ENCODE data around the gene RP2.

RP2 gene

DNA sequence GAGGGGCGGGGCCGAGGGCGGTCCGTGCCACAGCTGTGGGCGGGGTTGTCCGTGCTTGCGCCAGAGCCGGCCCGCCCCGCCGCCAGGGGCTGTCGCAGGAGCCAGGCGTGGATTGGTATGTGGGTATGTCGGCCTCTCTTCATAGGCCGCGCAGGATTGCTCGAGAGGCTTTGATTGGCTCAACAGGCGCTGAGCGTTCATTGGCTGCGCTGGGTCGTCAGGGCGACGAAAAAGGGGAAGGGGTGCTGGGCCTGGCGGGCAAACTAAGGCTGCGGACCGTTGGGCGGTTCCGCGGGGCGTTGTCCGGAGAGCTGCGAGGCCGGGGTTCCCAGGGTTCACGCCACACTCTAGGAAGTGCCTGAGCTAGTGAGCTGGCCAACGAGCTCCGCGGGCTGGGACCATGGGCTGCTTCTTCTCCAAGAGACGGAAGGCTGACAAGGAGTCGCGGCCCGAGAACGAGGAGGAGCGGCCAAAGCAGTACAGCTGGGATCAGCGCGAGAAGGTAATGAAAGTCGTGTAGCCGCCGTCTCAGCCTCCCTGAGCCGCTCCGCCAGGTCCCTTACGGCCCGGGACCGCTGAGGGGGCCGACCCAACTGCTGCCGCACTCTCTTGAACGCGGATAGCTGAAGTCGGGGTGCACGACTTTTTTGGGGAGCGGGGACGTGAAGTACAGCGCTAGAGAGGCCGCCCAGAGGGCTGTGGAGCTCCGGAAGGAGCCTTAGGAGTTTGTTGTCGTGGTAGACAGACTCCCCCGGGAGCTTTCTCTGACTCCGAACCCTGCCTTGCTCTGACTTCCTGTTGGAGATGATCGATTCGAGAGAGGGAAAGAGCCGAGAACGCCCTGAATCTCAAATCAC is at the start of gene RP2:
TSS of gene RP2 (plus strand) at position 343 of the 857 bp plus-strand sequence. CDS start at position 401, 58 bp downstream.
- DNase-seq: peak; percentile 98

DNA sequence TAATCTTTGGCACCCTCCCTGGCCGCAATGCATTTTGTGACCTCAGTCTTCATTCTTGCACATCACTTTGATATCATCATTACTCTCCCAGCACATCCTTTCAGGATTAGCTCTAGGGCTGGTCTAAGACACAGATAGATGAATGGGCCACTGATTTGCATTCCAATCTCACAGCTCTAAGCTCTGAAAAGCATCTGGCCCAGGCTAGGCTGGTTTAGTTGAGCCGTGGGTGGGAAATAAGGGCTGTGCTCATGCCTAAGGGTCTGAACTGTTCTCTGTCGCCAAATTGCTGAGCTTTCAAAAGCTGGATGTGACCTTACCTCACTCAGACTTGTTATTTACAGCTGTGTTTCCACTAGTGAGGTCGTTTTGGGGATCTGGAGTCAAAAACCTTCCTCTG is 47.9 kb upstream of the RP2 start:
- DNase-seq: no peak

DNA sequence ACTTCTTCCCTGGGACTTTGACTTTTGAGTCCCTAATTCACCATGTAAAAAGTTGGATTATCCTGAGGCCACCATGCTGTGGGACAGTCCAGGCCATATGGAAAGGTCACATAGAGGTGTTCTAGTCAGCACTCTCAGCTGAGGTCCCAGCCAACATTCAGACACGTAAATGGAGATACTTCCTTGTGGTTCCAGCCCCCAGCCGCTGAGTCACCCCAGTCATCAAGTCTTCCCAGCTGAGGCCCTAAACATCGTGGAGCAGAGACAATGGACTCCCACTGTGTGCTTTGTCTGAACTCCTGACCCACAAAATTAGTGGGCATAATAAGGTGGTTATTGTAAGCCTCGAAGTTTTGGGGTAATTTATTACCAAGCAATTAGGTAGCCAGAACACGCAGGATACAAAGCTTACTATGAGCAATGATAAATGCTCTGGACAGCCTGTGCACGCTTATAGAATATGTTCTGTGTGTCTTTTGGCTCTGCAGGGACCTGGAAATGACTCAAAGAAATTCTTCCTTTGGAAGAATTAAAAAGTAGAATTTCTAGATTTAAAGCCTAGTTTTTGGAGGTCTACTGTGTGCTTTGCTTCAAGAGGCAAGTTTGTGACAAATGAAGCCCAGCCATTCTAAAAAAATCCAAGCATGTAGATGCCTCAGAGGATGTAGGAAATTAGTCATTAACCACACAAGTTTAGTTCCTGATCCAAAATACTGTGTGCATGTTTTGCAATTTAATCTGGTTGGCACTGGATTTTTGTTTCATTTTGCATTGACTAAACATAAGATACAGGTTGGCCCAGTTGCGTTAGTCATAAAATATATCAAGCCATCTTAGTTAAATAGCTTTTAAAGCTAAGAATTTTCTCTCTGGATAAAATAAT is 44.7 kb upstream of the RP2 start:
- peak; percentile 57 for DNase-seq

DNA sequence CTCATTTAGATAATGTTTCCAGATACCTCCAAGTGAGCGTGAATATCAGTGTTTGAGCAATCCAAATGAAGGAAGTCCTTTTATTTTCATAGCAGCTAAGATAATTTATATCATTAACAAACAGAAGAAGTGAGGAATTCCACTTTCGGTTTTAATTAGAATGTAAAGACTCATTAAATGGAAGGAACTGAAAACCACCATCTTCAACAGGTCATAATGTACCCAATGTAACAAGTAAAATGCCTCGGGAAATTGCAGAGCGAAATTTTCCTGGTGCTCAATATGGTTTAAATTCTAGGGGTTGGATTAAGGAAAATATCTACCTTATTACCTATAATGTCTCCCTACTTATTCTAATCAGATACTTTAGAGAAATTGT is 44.0 kb upstream of the RP2 start:
- DNase-seq: no peak

DNA sequence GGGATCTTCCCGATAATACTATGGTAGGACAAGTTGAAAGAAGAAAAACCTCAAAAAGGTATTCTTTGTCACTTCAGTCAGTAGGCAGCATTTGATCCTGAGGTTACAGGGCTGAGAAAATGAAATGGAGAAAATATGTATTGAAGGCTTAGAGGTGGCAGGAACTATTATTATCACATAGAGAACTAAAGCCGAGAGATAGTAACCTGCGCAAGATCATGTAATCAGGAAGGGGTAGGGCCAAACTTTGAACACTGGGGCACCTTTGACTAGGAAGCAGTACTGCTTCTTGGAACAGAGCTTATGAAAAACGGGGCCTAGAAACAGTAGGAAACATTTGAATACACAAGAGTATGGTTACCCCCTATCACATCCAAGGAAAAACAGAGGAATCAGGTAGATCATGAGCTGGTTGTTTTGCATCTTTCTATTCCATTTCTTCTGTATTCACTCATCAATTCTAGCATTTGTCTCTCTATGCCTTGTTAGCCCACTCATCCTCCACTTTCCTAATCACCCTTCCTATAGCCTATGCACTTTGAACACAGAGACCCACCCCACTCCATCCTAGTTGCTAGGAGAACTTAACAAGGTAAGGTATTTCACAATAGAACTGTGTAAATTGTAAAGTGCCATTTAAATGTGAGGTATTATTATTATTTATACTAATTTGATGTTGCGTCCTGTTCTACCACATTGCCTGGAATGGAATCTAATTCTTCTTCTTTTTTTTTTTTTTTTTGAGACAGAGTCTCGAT is 43.3 kb upstream of the RP2 start:
- no peak for DNase-seq

DNA sequence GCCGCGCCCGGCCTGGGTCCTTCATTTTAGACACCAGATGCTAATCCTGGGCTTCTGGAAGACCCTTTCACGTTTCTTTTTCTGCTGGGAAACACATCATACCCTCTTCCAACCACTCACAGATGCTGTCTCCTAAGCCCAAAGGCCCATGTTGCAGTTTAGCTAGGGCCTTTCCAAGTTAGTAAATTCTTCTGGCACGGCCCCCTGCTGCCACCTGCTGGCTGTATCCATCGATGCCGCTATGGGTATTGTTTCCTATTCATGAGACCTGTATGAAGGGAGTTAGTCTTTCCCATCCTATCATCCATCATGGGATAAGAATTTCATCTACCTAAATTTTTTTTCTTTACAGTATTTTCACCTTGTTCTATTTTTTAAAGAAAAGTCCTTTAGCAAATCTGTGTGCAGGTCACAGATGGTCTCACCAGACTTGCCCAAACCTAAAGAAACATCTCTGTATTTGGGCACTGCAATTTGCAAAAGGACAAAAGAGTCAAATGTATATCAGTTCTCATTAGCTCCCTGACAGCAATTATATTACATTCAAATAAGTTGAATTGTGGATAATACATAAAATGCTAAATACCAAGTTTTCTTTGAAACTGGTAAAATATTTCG is 40.2 kb upstream of the RP2 start:
- DNase-seq: peak; percentile 79

DNA sequence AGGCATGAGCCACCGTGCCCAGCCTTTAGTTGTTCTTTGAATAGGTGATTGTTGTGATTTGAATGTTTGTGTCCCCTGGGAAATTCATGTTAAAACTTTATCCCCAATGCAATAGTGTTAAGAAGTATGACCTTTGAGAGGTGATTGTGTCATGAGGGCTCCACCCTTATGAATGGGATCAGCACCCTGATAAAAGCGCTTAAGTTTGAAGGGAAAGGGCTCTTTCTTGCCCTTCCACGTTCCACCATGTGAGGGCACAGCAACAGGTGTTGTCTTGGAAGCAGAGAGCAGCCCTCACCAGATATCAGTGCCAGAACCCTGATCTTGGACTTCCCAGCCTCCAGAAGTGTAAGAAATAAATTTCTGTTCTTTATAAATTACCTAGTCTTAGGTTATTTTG is 33.7 kb upstream of the RP2 start:
- DNase-seq: no peak

DNA sequence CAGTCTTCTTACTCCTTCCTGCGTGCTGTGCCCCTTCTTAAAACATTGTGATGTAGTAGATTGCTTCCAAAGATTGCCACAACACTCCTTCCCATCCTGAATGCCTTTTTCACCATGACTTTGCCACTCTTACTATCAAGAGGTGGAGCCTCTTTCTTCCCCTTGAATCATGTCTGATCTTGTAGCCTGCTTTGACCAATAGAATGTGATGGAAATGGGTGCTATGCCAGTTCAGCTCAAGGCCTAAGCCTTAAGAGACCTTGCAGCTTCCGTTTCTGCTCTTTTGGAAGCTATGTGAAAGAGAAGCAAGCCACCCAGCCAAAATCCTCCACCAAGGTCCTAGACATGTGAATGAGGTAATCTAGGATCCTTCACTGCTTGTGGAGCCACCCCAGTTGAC is 31.6 kb upstream of the RP2 start:
- no peak for DNase-seq

DNA sequence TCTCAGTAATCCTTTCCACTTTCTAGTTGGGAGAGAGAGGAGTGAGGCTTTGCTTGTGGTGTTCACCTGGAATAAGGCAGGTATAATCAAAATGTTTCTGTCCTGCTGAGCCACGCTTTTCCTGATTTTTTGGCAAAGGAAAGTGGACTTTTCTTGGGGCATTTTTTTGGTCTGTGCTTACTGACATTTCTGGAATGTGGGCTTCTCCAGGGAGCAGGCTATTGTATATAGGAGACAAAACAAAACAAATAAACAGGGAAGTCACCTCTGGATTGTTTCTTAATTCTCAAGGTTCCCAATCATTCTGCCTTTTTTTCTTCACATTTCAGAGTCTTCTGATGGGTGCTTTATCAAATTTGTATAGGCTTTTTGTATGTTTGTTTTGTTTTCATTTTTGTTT is 25.7 kb upstream of the RP2 start:
- no peak for DNase-seq

DNA sequence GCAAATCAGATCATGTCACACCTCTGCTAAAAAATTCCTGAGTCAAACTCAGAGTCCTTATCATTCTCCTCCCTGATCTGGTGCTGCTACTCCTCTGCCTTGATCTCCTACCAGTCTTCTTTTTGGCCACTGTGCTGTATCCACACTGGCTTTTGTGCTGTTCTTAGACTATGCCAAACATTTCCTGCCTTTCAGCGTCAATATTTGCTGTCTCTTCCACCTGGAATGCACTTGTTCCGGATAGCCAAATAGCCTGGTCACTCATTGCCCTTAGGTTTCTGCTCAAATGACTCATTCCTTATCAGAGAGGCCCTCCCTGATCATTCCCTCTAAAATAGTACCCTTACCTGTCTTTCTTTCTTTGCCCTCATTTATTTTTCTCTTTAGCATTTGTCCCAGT is 24.4 kb upstream of the RP2 start:
- no peak for DNase-seq

DNA sequence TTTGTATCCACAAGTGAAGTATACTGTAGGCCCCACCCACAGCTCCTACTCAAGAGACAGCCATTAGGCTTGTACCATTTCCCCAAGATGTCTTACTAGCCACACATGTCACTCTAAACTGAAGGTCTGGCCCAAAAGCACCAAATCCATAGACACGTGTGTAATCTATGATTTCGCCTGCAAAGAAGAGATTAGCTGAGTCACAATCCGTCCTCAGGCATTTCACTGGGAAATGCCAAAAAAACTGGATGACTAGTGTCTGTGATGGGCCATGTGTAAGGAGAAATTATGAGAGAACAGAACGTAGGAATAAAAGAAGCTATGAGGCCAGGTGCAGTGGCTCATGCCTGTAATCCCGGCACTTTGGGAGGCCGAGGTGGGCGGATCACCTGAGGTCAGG is 21.9 kb upstream of the RP2 start:
- DNase-seq: no peak

DNA sequence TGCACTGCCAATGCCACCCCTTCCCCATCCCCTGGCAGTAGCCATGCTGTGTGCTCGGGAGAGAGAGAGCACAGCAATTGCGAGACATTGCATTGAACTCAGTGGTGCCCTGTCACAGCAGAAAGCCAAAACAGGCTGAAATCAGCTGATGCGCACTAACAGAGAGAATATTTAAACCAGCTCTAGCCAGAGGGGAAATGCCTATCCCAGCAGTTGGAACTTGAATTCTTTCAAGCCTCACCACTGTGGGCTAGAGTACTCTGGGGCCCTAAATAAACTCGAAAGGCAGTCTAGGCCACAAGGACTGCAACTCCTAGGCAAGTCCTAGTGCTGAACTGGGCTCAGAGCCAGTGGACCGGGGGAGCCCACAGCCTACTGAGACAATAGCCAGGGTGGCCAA is 17.7 kb upstream of the RP2 start:
- no peak for DNase-seq

DNA sequence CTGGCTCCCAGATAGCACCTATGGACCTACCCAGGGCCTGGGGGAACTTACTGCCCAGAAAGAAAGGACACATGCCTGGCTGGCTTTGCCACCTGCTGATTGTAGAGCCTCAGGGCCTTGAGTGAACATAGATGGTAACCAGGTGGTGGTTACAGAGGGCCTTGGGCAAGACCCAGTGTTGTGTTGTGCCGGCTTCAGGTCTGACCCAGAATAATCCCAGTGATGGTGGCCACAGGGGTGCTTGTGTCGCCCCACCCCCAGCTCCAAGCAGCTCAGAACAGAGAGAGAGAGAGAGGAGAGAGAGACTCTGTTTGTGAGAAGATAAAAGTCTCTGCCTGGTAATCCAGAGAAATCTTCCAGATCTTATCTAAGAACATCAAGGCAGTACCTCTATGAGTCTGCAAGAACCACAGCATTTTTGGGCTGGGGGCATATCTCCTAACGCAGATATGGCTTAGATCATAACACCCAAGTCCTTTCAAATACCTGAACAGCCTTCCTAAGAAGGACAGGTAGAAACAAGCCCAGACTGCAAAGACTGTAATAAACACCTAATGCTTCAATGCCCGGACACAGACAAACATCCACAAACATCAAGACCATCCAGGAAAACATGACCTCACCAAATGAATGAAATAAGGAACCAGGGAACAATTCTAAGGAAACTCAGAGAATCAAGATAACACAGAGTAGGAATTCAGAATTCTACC is 16.3 kb upstream of the RP2 start:
- no peak for DNase-seq

DNA sequence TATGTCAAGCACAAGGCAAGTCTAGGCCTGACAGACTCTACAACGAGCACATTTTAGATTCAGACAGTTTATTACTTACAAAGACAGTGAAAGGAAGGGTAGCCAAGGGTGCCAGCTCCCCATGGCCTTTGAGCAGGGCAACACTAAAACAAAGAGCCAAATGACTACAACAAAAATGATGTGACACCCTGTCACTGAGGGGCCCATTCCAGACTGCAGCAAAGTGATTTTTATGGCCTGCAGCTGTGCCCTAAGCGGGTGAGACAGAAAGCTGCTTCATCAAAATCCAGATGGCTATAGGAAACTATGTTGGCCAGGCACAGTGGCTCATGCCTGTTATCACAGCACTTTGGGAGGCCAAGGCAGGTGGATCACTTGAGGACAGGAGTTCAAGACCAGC is 13.4 kb upstream of the RP2 start:
- no peak for DNase-seq

DNA sequence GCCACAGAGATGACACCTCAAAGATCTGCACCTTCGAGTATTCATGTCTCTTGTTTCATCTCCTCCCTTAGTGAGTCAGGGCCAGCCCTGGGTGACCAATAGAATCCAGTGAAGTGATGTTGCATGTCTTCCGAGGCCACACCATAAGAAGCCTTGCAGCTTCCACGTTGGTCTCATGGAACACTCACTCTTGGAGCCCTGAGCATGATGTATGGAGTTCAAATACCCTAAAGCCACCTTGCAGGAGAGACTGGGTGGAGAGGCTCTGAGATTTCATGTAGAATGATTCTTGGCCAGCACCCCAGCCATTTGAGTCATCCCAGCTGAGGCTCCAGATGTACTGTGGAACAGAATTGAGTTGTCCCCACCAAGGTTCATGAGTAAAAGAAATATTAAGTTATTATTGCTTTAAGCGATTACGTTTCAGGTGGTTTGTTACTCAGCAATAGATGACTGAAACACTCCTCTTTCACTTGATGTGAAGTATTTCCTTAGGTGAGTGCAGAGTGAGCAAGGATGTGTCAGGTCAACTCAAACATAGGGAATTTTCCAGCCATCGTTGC is 5.0 kb upstream of the RP2 start:
- DNase-seq: no peak

DNA sequence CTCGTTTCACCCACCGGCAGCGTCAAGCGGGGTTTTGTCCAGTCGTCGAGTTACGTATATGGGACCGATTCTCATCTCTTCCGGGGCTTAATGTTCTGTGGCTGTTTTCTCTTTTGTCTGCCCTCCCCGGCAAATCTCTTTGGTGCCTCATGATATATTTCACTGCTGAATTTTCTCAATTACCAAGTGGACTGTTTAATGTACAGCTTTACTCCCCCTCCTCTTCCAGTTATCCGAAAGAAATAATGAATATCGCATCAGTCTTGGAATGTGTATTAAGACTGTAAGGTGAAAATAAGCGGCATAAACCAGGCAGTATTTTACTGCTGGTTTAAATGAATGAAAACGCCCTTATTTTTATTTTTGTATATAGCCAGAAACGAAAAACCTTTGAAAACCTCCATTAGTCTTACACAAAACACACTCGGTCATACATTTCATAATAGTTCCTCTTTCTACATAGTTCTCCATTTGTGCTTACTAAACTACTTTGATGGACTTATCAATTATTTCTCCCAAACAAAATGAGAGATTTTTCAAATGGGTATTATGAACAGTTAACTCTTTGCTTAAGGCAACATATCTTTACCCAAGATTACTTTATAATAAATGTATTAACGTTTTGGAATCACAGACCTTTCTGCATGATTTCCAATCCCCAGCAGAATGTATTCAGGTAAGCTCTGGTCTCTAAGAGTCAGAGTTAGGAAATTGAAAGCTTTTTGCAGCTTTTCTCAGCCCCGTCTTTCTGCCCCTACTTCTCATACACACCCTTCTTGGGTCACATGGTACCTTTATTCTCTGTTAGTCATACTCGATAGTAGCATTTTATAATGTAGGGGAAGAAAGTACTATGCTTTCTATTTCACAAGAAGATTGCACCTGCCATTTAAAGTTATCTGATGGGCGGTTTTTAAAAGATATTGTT is 979 bp downstream of the RP2 start:
- DNase-seq: no peak

DNA sequence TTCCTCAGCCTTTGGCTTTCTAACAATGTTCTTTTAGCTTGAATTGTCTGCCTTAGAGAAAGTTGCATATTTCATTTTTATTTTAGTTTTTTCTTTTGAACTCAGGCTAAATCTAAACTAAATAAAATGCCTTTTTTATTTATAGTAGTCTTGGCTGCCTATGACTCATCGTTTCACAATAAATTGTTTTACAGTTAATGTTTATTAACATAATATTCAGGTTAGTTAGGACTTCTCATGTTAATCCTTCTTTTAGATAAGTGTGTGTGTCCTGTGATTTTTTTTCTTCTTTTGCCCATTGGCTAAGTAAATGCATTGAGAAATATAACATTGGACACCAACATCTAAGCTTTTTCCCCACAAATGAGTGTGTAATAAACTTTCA is 1.6 kb downstream of the RP2 start:
- DNase-seq: no peak

DNA sequence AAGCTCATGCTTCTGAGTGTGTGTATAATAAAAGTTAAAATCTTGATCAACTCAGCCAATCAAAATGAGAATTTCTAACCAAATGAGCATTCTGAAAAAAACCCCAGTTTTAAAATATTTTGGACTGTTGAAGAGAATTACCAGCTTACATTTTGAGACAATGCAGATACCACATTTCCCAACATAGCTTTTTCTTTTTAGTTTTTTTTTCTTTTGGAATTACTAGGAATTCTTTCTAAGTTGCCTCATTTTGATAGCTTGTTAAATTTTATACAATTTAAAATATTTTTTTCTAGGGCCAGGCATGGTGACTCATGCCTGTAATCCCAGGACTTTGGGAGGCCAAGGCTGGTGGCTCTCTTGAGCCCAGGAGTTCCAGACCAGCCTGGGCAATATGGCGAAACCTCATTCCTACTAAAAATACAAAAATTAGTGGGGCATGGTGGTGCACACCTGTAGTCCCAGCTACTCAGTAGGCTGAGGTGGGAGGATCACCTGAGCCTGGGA is 2.2 kb downstream of the RP2 start:
- no peak for DNase-seq

DNA sequence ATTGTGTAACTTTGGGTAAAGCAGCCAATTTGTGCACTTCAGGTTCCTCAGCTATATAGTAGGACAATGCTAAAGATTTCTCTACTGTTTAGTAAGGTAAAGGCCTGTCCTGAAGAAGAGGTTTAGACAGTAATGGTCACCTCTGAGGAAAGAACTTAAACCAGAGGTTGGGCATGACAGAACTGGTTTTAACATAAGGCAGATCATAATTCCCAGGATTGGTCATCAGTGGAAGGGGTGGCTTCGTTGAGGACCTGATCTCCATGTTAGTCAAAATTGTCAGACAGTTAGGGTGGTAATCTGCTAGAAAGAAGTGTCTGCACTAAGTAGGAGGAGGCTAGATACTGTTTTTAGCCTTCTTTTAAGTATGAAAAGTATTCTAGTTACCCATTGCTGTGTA is 4.1 kb downstream of the RP2 start:
- DNase-seq: no peak

DNA sequence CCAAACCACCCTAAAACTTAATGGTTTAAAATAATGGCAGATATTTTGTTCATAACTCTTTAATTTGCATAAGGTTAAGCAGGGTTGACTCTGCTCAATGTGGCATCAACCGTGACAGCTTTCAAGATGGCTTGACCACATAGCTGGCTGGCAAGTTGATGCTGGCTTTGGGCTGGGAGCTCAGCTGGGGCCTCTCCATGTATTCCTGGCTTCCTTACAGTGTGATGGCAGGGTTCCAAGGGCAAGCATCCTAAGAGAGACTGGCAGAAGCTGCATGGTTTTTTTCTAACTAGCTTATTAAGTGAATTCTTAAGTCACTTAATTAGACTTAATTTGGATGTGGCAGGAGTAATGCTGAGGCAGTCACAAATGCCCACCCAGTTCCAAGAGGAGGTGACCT is 4.5 kb downstream of the RP2 start:
- DNase-seq: no peak

DNA sequence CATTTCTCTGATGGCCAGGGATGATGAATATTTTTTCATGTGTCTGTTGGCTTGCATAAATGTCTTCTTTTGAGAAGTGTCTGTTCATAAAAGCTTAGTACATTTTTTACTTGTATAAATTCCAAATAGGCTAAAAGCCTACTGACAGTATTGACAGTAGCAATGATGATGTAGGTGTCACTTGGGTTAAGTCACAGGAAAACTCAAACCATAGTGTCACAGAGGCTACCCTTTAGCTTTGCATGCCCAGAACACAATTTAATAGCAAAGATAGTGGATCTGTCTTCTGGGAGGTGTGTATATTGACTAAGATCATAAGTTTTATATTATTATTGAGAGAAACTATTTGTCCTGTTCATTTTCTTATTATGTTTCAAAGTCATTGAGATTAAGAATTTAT is 8.1 kb downstream of the RP2 start:
- DNase-seq: no peak

All from NCI-H2227 treated with DMSO at 0.1 percent for 48 hours (cell line).